ENCODE measurements around the gene PGA4. TPM values are rescaled to one million over a fixed set of nuclear protein-coding genes. Genes with fewer than 3 reads are reported as not detected.

PGA4 gene
- total RNA-seq, 4 donors from 2014 or later, result 1.6 to 25.4 TPM; not detected in 2

- in situ Hi-C loops (cut with MboI; ENCODE audit: low pct_ligation_motif_present in 1 of 4, low pct_unique_long_range_greater_than_20kb in 1 of 4, low sequenced_read_pairs in 3 of 4) (loop anchor here in 1 of 4 donors (25.0 kb wide), 1 partner anchor 123 kb away; the partner anchor contains the start of gene TMEM216), intact Hi-C loops (cut with DNase I; ENCODE audit: low total_unique reads) (no loop called here)
- H3K27me3 ChIP-seq, result no peaks in the 10 kb centered on the region
- no peak overlapping the region for H3K27ac ChIP-seq
- H3K4me3 ChIP-seq, result no peak overlapping the region
- no peak for DNase-seq
- TF ChIP-seq POLR2A (IDR thresholded peaks at IDR 0.05), result no peak
- no peak for TF ChIP-seq EP300 (IDR thresholded peaks at IDR 0.05; ENCODE audit: low read depth)
- TF ChIP-seq POLR2AphosphoS5 (IDR thresholded peaks at IDR 0.05), result no peak
- TF ChIP-seq CTCF (IDR thresholded peaks at IDR 0.05), result no peak
- no peaks in the 10 kb centered on the region for H3K4me1 ChIP-seq
- no peaks in the 10 kb centered on the region for H3K9me3 ChIP-seq
- 93% methylated on average over 6 of the region's 6 CpGs; no CpG with 5 or more reads in 1 of the 2 donors for WGBS, 2 donors (ENCODE audit: low coverage in 1 of 2)
- no peaks in the 10 kb centered on the region for H3K36me3 ChIP-seq
These were observed 42.2 kb downstream of the PGA4 start for GRCh38 chr11:61264371-61264770.

- intact Hi-C loops (cut with DNase I; ENCODE audit: low total_unique reads), result no loop called here
- Histone ChIP-seq H3K36me3 (no peaks in the 10 kb centered on the region), H3K9me3 (no peaks in the 10 kb centered on the region), H3K4me1 (no peaks in the 10 kb centered on the region), H3K27ac (no peak overlapping the region), H3K4me3 (no peak overlapping the region), H3K27me3 (no peaks in the 10 kb centered on the region)
- TF ChIP-seq POLR2A (IDR thresholded peaks at IDR 0.05) (no peak), EP300 (IDR thresholded peaks at IDR 0.05; ENCODE audit: low read depth) (no peak), CTCF (IDR thresholded peaks at IDR 0.05) (no peak), POLR2AphosphoS5 (IDR thresholded peaks at IDR 0.05) (no peak)
- WGBS, 2 donors (ENCODE audit: low coverage in 1 of 2), result 93 to 100% methylated on average over 1 to 14 of the region's 14 CpGs
- in situ Hi-C loops (cut with MboI; ENCODE audit: low pct_ligation_motif_present in 1 of 4, low pct_unique_long_range_greater_than_20kb in 1 of 4, low sequenced_read_pairs in 3 of 4), result loop anchor here in 1 of 4 donors (25.0 kb wide), 1 partner anchor 123 kb away; the partner anchor contains the start of gene TMEM216
- DNase-seq, result no peak
These were observed 42.6 kb downstream of the PGA4 start for GRCh38 chr11:61264795-61265194.

GRCh38 chr11:61265357-61265756, 43.2 kb downstream of the PGA4 start:
- WGBS, 2 donors (ENCODE audit: low coverage in 1 of 2), result 91% methylated on average over 14 of the region's 14 CpGs; no CpG with 5 or more reads in 1 of the 2 donors
- Histone ChIP-seq H3K27ac (no peak overlapping the region), H3K36me3 (no peaks in the 10 kb centered on the region), H3K9me3 (no peaks in the 10 kb centered on the region), H3K4me3 (no peak overlapping the region), H3K27me3 (no peaks in the 10 kb centered on the region), H3K4me1 (no peaks in the 10 kb centered on the region)
- TF ChIP-seq CTCF (IDR thresholded peaks at IDR 0.05) (no peak), POLR2A (IDR thresholded peaks at IDR 0.05) (no peak), POLR2AphosphoS5 (IDR thresholded peaks at IDR 0.05) (no peak), EP300 (IDR thresholded peaks at IDR 0.05; ENCODE audit: low read depth) (no peak)
- DNase-seq, result no peak
- intact Hi-C loops (cut with DNase I; ENCODE audit: low total_unique reads), result no loop called here
- in situ Hi-C loops (cut with MboI; ENCODE audit: low pct_ligation_motif_present in 1 of 4, low pct_unique_long_range_greater_than_20kb in 1 of 4, low sequenced_read_pairs in 3 of 4), result loop anchor here in 1 of 4 donors (25.0 kb wide), 1 partner anchor 122 kb away; the partner anchor contains the start of gene TMEM216

GRCh38 chr11:61266602-61267001, 44.5 kb downstream of the PGA4 start:
- TF ChIP-seq CTCF (IDR thresholded peaks at IDR 0.05) (no peak), POLR2AphosphoS5 (IDR thresholded peaks at IDR 0.05) (no peak), EP300 (IDR thresholded peaks at IDR 0.05; ENCODE audit: low read depth) (no peak), POLR2A (IDR thresholded peaks at IDR 0.05) (no peak)
- no peak for DNase-seq
- no peaks in the 10 kb centered on the region for H3K4me1 ChIP-seq
- 76 to 77% methylated on average over 3 to 4 of the region's 4 CpGs for WGBS, 2 donors (ENCODE audit: low coverage in 1 of 2)
- in situ Hi-C loops (cut with MboI; ENCODE audit: low pct_ligation_motif_present in 1 of 4, low pct_unique_long_range_greater_than_20kb in 1 of 4, low sequenced_read_pairs in 3 of 4), result loop anchor here in 1 of 4 donors (25.0 kb wide), 1 partner anchor 121 kb away; the partner anchor contains the start of gene TMEM216
- H3K9me3 ChIP-seq, result no peaks in the 10 kb centered on the region
- no peak overlapping the region for H3K27ac ChIP-seq
- intact Hi-C loops (cut with DNase I; ENCODE audit: low total_unique reads), result no loop called here
- H3K36me3 ChIP-seq, result no peaks in the 10 kb centered on the region
- H3K27me3 ChIP-seq, result no peaks in the 10 kb centered on the region
- no peak overlapping the region for H3K4me3 ChIP-seq

All from transverse colon (tissue), 4 donors.